Bronchial epithelial cell (primary cell): ENCODE results near the gene MARCHF10. TPM values are rescaled to one million over a fixed set of nuclear protein-coding genes. Genes with fewer than 3 reads are reported as not detected.

Experiments
- DNase-seq: peaks from one replicate; pipeline ENCODE4 v3.0.0-alpha.2; 2010; ENCODE audit warnings: low read depth
- FAIRE-seq: peaks from 2 replicates; lab custom pipeline; 2011; peaks lifted over from hg19 to GRCh38; lab: Jason Lieb, UNC
- H3K27me3 ChIP-seq: 2 replicates; pipeline ENCODE4 v1.5.1; 2011; ENCODE audit warnings: low read length; ENCODE audit not compliant: control insufficient read depth, insufficient read depth
- H3K36me3 ChIP-seq: 2 replicates; pipeline ENCODE4 v1.5.1; 2011; ENCODE audit warnings: low read length; ENCODE audit not compliant: control insufficient read depth, insufficient read depth
- H3K4me3 ChIP-seq: 2 replicates; pipeline ENCODE4 v1.5.1; 2011; ENCODE audit warnings: mild to moderate bottlenecking, low read depth, low read length, control low read depth
- CTCF ChIP-seq: IDR thresholded peaks from 2 replicates; pipeline ENCODE4 v1.5.1; 2011; ENCODE audit warnings: mild to moderate bottlenecking, moderate library complexity, low read length, control low read depth, inconsistent platforms; ENCODE audit not compliant: insufficient read depth, severe bottlenecking
- total RNA-seq: library from RNA; depleted of rRNA; stranded (reverse); fragments of >200 nt; gene quantifications from 2 replicates; pipeline ENCODE4 v1.2.1, GENCODE V29; 2014

MARCHF10 gene
- total RNA-seq, 1 donor from 2014 or later = not detected

DNA sequence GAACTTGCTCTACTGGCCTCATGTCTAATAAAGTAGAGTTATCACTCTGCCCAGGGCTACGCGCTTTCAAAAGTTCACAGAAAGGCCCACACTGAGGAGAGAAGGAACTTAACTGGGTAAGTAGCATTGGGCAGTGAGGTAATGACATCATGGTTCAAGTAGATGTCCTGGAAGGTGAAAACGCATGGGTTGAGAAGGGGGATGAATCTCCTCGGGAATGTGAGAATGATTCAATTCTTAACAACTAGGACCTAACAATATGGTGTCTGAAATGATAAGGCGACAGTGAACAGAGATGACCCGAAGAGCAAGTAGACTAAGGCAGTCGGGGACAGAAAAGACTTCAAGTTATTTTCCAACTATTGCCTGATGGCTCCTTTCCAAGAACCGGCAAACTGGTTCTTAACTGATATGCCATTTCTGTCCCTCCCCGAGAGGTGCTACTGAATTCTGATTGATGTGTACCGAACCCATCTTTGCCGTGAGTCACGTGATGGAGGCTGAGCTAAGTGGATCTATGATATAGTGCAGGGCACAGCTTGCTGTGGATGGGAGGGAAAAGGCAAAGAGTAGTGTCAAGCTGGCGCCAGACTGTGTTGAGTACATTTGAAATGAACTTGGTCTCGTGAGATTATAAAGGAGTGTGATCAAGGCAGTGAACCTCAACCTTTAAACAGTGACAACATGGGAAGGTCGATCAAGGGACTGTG lies 44.1 kb downstream of the MARCHF10 start:
- no peak for TF ChIP-seq CTCF
- Histone ChIP-seq H3K36me3 (no peaks in the 10 kb centered on the region), H3K27me3 (no peaks in the 10 kb centered on the region), H3K4me3 (no peak overlapping the region)
- no peak for FAIRE-seq
- DNase-seq = no peak

- H3K4me3 ChIP-seq = no peak overlapping the region
- H3K27me3 ChIP-seq = no peaks in the 10 kb centered on the region
- peak; percentile 91 for FAIRE-seq
- no peaks in the 10 kb centered on the region for H3K36me3 ChIP-seq
- peak; percentile 90 for DNase-seq
- TF ChIP-seq CTCF = no peak
Observed at GRCh38 chr17:62761884-62762283, 46.2 kb downstream of the MARCHF10 start.

DNA sequence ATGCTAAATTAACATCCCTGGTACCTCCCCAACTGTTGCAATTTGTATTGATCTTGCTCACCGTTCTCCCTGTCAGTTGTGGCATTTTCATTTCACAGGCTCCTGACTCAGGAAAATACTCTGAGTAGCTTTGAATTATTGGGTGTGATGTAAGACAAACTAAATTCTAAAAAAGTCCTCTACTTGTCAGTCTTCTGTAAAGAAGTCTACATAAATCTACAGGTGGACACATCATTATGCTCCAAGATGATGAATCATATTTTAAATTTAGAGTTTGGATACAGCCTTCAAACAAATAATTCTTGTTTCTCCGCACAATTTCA lies 47.2 kb downstream of the MARCHF10 start:
- H3K27me3 ChIP-seq = no peaks in the 10 kb centered on the region
- DNase-seq (no peak), FAIRE-seq (no peak)
- TF ChIP-seq CTCF = no peak
- H3K4me3 ChIP-seq = no peak overlapping the region
- no peaks in the 10 kb centered on the region for H3K36me3 ChIP-seq

DNA sequence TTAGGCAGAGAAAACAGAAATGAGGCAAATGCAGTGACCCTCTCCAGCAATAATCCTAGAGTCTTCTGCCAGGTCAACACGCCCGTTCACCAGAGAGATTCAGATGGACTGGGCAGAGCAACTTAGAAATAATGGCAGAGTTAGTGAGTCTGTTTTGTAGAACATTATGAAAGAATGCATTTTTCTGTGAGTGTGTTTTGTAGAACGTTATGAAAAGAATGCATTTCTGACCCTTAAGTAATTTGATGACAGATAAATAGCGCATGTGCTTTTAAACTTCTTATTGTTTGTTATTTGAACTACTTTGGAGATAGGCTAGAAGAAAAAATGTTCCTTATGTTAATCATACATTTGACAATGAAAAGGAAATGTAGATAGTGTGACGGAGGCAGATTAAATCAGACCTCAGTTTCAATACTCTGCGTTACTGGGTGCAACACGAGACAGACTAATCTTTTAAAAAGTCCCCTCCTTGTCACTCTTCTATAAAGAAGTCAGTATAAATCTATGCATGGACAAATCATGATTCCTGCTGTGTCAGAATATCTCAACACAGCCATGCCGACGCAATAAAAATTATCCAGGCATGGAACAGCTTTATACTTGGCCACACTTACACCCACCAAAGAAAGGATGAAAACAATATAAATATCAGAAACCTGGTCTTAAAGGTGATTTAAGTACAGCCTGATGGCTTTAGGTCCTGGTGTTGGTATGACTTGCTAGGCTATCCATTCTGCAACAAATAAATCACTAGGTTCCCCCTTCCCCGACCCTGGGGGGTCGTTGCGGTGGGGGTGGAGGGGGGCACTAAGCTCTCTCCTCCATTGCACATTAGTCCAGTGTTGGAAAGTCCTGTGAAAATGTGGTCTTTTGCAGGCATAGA lies 47.8 kb downstream of the MARCHF10 start:
- DNase-seq (peak; percentile 39), FAIRE-seq (no peak)
- Histone ChIP-seq H3K4me3 (no peak overlapping the region), H3K27me3 (no peaks in the 10 kb centered on the region), H3K36me3 (no peaks in the 10 kb centered on the region)
- TF ChIP-seq CTCF = no peak

DNA sequence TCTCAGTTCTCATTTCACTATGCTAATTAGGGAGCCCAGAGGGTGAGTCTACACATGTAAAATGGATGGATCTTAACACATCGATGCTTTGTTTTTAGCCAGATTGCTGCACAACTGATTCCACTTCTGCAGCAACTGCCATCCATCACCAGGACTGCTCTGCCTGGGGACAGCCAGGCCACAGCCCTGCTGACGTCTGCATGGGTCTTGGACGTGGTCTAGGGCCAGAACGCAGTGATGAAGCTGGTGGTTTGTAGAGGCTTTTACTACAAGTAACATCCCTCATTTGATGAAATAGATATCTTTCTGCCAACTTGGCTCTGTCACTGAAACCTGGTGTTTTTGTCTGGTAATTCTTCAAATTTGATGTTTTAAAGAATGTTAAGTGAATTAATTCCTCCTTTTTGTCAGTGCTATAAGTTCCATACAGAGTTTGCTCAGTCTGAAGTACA lies 50.6 kb downstream of the MARCHF10 start:
- H3K4me3 ChIP-seq = no peak overlapping the region
- no peak for TF ChIP-seq CTCF
- no peaks in the 10 kb centered on the region for H3K27me3 ChIP-seq
- H3K36me3 ChIP-seq = no peaks in the 10 kb centered on the region
- no peak for FAIRE-seq
- no peak for DNase-seq
